Testis (tissue), 3 donors: Measurements from ENCODE around the gene STRN. TPM values are rescaled to one million over a fixed set of nuclear protein-coding genes. Genes with fewer than 3 reads are reported as not detected.
"Not testable (repeated sequence)": the region's sequence is repeated elsewhere in the genome, so short reads cannot be mapped to it uniquely, and the experiment has no call there.

Experiments
- DNase-seq: peaks from one replicate; pipeline ENCODE4 v3.0.0-alpha.2; 2019
- H3K27ac ChIP-seq, 2 donors: fragments of 200-600 bp; sonication (generic); one replicate each; pipeline ENCODE4 v1.5.1; 2019
- H3K27me3 ChIP-seq: fragments of 200-600 bp; sonication (generic); one replicate; pipeline ENCODE4 v1.5.1; 2019
- H3K36me3 ChIP-seq: fragments of 200-600 bp; sonication (generic); one replicate; pipeline ENCODE4 v1.5.1; 2017; ENCODE audit warnings: low read depth; ENCODE audit errors: missing control alignments
- H3K4me1 ChIP-seq: fragments of 200-600 bp; sonication (generic); one replicate; pipeline ENCODE4 v1.5.1; 2019
- H3K4me3 ChIP-seq, 2 donors: fragments of 200-600 bp; sonication (generic); one replicate each; pipeline ENCODE4 v1.5.1; 2017 to 2019
- H3K9me3 ChIP-seq: fragments of 200-600 bp; sonication (generic); one replicate; pipeline ENCODE4 v1.5.1; 2017
- CTCF ChIP-seq, 3 experiments: fragments of 450-650 bp in 2 of 3; fragments of 200-600 bp in 1 of 3; sonication (generic) in 1 of 3; IDR thresholded peaks; one replicate each; pipeline ENCODE4 v1.5.1; 2016 to 2019; ENCODE audit warnings: antibody characterized with exemption in 3 of 3, mild to moderate bottlenecking in 2 of 3, moderate library complexity in 1 of 3
- POLR2A ChIP-seq: fragments of 450-650 bp; IDR thresholded peaks from one replicate; pipeline ENCODE4 v1.6.1; 2017; ENCODE audit warnings: antibody characterized with exemption, mild to moderate bottlenecking, moderate library complexity
- WGBS, 2 donors: methylation state at CpG; one replicate each; pipeline ENCODE4 v1.1.5; 2018; 5-methylcytosine and 5-hydroxymethylcytosine counted together
- intact Hi-C: fragments of 100-400 bp; cut with DNase I; formaldehyde crosslinking; loops from one replicate; pipeline ENCODE4 v1.15.1; 2023; ENCODE audit warnings: low total_unique reads
- polyA plus RNA-seq: library from polyadenylated mRNA; stranded (reverse); fragments of 350-450 nt; fragmentation: Illumina TruSeq; extraction: RNeasy Lipid Tissue Mini Kit (QIAGEN cat#74804); gene quantifications from one replicate; pipeline ENCODE4 v1.2.3, GENCODE V29; 2014; ENCODE audit warnings: low read depth, low replicate concordance; ENCODE audit not compliant: insufficient read depth
- total RNA-seq, 2 donors: library from RNA; depleted of rRNA; stranded (reverse); fragments of >200 nt; gene quantifications; one replicate each; pipeline ENCODE4 v1.2.3, GENCODE V29; 2016

STRN gene
- total and polyA plus RNA-seq, 3 donors from 2014 or later = 13.9 to 37.1 (median 34.8) TPM

GRCh38 chr2:36906277-36906676 lies 60.1 kb downstream of the STRN start:
- Histone ChIP-seq H3K4me1 (no peaks in the 10 kb centered on the region), H3K27me3 (no peaks in the 10 kb centered on the region), H3K9me3 (no peaks in the 10 kb centered on the region), H3K36me3 (no peaks in the 10 kb centered on the region), H3K4me3 (no peak overlapping the region), H3K27ac (no peak overlapping the region)
- no peak for DNase-seq
- intact Hi-C loops = no loop called here
- no peak for TF ChIP-seq CTCF (IDR thresholded peaks at IDR 0.05)
- no peak for TF ChIP-seq POLR2A
- WGBS, 2 donors = 99% methylated on average over 4 of the region's 4 CpGs

GRCh38 chr2:36904636-36905035 lies 61.7 kb downstream of the STRN start:
- H3K4me1 ChIP-seq = no peaks in the 10 kb centered on the region
- intact Hi-C loops = no loop called here
- no peaks in the 10 kb centered on the region for H3K27me3 ChIP-seq
- no peak overlapping the region for H3K27ac ChIP-seq
- TF ChIP-seq CTCF (IDR thresholded peaks at IDR 0.05) = no peak
- TF ChIP-seq POLR2A = no peak
- DNase-seq = no peak
- 95 to 98% methylated on average over 6 of the region's 6 CpGs for WGBS, 2 donors
- H3K36me3 ChIP-seq = no peaks in the 10 kb centered on the region
- no peak overlapping the region for H3K4me3 ChIP-seq
- H3K9me3 ChIP-seq = no peaks in the 10 kb centered on the region

- H3K4me3 ChIP-seq = no peak overlapping the region
- no peaks in the 10 kb centered on the region for H3K27me3 ChIP-seq
- H3K36me3 ChIP-seq = no peaks in the 10 kb centered on the region
- intact Hi-C loops = no loop called here
- H3K4me1 ChIP-seq = no peaks in the 10 kb centered on the region
- H3K27ac ChIP-seq = no peak overlapping the region
- H3K9me3 ChIP-seq = no peaks in the 10 kb centered on the region
- DNase-seq = no peak
- TF ChIP-seq POLR2A = no peak
- WGBS, 2 donors = 87 to 90% methylated on average over 5 of the region's 5 CpGs
Measured at GRCh38 chr2:36902385-36903120, 63.8 kb downstream of the STRN start.

- Histone ChIP-seq H3K4me1 (no peaks in the 10 kb centered on the region), H3K27me3 (no peaks in the 10 kb centered on the region), H3K27ac (no peak overlapping the region), H3K4me3 (no peak overlapping the region), H3K9me3 (no peaks in the 10 kb centered on the region), H3K36me3 (no peaks in the 10 kb centered on the region)
- TF ChIP-seq CTCF (IDR thresholded peaks at IDR 0.05) = no peak
- no peak for TF ChIP-seq POLR2A
- 87 to 92% methylated on average over 7 of the region's 7 CpGs for WGBS, 2 donors
- DNase-seq = no peak
- intact Hi-C loops = no loop called here
Measured at GRCh38 chr2:36892805-36893204, 73.5 kb downstream of the STRN start.

GRCh38 chr2:36889795-36890194 lies 76.5 kb downstream of the STRN start:
- H3K27ac ChIP-seq = no peak overlapping the region
- DNase-seq = no peak
- 87 to 97% methylated on average over 4 of the region's 4 CpGs for WGBS, 2 donors
- intact Hi-C loops = no loop called here
- no peaks in the 10 kb centered on the region for H3K36me3 ChIP-seq
- no peak for TF ChIP-seq POLR2A
- no peak for TF ChIP-seq CTCF (IDR thresholded peaks at IDR 0.05)
- H3K9me3 ChIP-seq = no peaks in the 10 kb centered on the region
- H3K4me3 ChIP-seq = no peak overlapping the region
- H3K27me3 ChIP-seq = no peaks in the 10 kb centered on the region
- no peaks in the 10 kb centered on the region for H3K4me1 ChIP-seq

- H3K4me1 ChIP-seq, H3K36me3 ChIP-seq, H3K27ac ChIP-seq, H3K4me3 ChIP-seq, DNase-seq, H3K9me3 ChIP-seq, H3K27me3 ChIP-seq, intact Hi-C loops: not testable (repeated sequence)
- 94 to 97% methylated on average over 9 of the region's 9 CpGs for WGBS, 2 donors
Measured at GRCh38 chr2:36887095-36887494, 79.2 kb downstream of the STRN start.
